ENCODE data around the gene ELP4.

Gene ELP4

DNA sequence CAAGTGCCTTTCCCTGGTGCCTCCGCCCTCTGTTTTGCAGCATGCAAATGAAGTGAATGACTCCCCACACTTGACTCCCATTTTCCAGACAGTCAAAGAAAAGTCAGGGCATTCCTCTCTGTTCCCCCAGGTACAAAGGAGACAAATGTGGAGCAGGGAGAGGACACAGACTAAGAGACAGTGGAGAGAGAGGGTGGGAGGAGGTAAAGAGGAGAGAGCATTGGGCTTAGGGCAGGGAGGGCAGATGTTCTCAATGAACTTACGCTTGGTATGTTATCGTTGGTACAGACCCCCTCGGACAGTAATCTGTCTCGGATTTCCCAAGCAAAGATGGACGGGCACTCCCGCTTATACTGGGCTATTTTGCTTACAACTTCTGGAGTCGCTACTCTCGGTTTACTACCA, 291.7 kb downstream of the ELP4 start:
- Histone ChIP-seq H3K36me3 (ENCODE audit: low read length) (no peaks in the 10 kb centered on the region), H3K9me3 (ENCODE audit: insufficient read depth, low read length) (no peaks in the 10 kb centered on the region), H3K79me2 (ENCODE audit: insufficient read depth, low read length) (no peaks in the 10 kb centered on the region), H3K4me3 (ENCODE audit: insufficient read depth, low read length, poor library complexity, severe bottlenecking) (no peak overlapping the region), H3K9me2 (replicated peaks; ENCODE audit: insufficient read depth, low read length) (no peaks in the 10 kb centered on the region), H3K9ac (ENCODE audit: low read length) (no peak overlapping the region), H4K20me1 (ENCODE audit: low read depth, low read length) (no peaks in the 10 kb centered on the region), H3K27me3 (ENCODE audit: low read length) (no peaks in the 10 kb centered on the region), H3K4me2 (ENCODE audit: low read depth, low read length, poor library complexity, severe bottlenecking) (no peak overlapping the region), H3F3A (ENCODE audit: insufficient read depth) (no peaks in the 10 kb centered on the region), H3K27ac (ENCODE audit: low read depth, low read length) (no peak overlapping the region), H2AFZ (ENCODE audit: low read depth, low read length, severe bottlenecking) (no peak overlapping the region)
- TF ChIP-seq, protein P1, sequence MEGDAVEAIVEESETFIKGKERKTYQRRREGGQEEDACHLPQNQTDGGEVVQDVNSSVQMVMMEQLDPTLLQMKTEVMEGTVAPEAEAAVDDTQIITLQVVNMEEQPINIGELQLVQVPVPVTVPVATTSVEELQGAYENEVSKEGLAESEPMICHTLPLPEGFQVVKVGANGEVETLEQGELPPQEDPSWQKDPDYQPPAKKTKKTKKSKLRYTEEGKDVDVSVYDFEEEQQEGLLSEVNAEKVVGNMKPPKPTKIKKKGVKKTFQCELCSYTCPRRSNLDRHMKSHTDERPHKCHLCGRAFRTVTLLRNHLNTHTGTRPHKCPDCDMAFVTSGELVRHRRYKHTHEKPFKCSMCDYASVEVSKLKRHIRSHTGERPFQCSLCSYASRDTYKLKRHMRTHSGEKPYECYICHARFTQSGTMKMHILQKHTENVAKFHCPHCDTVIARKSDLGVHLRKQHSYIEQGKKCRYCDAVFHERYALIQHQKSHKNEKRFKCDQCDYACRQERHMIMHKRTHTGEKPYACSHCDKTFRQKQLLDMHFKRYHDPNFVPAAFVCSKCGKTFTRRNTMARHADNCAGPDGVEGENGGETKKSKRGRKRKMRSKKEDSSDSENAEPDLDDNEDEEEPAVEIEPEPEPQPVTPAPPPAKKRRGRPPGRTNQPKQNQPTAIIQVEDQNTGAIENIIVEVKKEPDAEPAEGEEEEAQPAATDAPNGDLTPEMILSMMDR (IDR thresholded peaks at IDR 0.05; ENCODE audit: insufficient read depth, low read length, poor library complexity, severe bottlenecking) = no peak
- no peak for TF ChIP-seq EZH2phosphoT487 (conservative IDR thresholded peaks at IDR 0.05; ENCODE audit: low read length)

- Histone ChIP-seq H3K79me2 (ENCODE audit: insufficient read depth, low read length) (no peaks in the 10 kb centered on the region), H3K27me3 (ENCODE audit: low read length) (no peaks in the 10 kb centered on the region), H2AFZ (ENCODE audit: low read depth, low read length, severe bottlenecking) (no peak overlapping the region), H4K20me1 (ENCODE audit: low read depth, low read length) (no peaks in the 10 kb centered on the region), H3K36me3 (ENCODE audit: low read length) (no peaks in the 10 kb centered on the region), H3K9me2 (replicated peaks; ENCODE audit: insufficient read depth, low read length) (no peaks in the 10 kb centered on the region), H3K9ac (ENCODE audit: low read length) (no peak overlapping the region), H3K27ac (ENCODE audit: low read depth, low read length) (no peak overlapping the region), H3K4me2 (ENCODE audit: low read depth, low read length, poor library complexity, severe bottlenecking) (no peak overlapping the region), H3K4me3 (ENCODE audit: insufficient read depth, low read length, poor library complexity, severe bottlenecking) (no peak overlapping the region), H3K9me3 (ENCODE audit: insufficient read depth, low read length) (no peaks in the 10 kb centered on the region), H3F3A (ENCODE audit: insufficient read depth) (no peaks in the 10 kb centered on the region)
- TF ChIP-seq, protein P1 (IDR thresholded peaks at IDR 0.05; ENCODE audit: insufficient read depth, low read length, poor library complexity, severe bottlenecking) = no peak
- TF ChIP-seq EZH2phosphoT487 (conservative IDR thresholded peaks at IDR 0.05; ENCODE audit: low read length) = no peak
Measured at GRCh38 chr11:31802000-31802551, 292.5 kb downstream of the ELP4 start.

DNA sequence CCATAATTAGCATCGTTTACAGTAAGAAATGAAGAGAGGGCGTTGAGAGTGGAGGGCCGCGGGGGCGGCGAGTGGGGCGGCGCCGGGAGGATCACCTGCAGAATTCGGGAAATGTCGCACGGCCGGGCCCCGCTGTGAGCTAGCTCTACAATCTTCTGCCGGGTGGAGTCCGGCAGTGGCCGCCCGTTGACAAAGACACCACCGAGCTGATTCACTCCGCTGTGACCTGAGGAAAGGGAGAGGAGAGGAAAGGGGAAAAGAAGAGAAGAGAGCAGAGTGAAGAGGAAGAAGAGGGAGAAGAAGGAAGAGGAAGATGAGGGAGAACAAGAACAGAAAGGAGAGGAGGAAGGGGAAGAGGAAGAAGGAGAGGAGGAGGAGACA, 293.0 kb downstream of the ELP4 start:
- Histone ChIP-seq H3K9me3 (ENCODE audit: insufficient read depth, low read length) (no peaks in the 10 kb centered on the region), H3K27me3 (ENCODE audit: low read length) (no peaks in the 10 kb centered on the region), H3K9ac (ENCODE audit: low read length) (no peak overlapping the region), H3F3A (ENCODE audit: insufficient read depth) (no peaks in the 10 kb centered on the region), H4K20me1 (ENCODE audit: low read depth, low read length) (no peaks in the 10 kb centered on the region), H3K4me3 (ENCODE audit: insufficient read depth, low read length, poor library complexity, severe bottlenecking) (no peak overlapping the region), H3K9me2 (replicated peaks; ENCODE audit: insufficient read depth, low read length) (no peaks in the 10 kb centered on the region), H3K27ac (ENCODE audit: low read depth, low read length) (no peak overlapping the region), H3K36me3 (ENCODE audit: low read length) (no peaks in the 10 kb centered on the region), H2AFZ (ENCODE audit: low read depth, low read length, severe bottlenecking) (no peak overlapping the region), H3K79me2 (ENCODE audit: insufficient read depth, low read length) (no peaks in the 10 kb centered on the region), H3K4me2 (ENCODE audit: low read depth, low read length, poor library complexity, severe bottlenecking) (no peak overlapping the region)
- TF ChIP-seq, protein P1 (IDR thresholded peaks at IDR 0.05; ENCODE audit: insufficient read depth, low read length, poor library complexity, severe bottlenecking) = no peak
- TF ChIP-seq EZH2phosphoT487 (conservative IDR thresholded peaks at IDR 0.05; ENCODE audit: low read length) = no peak

Measured in SU-DHL-6 (cell line).